ENCODE measurements around the gene GGT5. TPM values are rescaled to one million over a fixed set of nuclear protein-coding genes. Genes with fewer than 3 reads are reported as not detected.

Gene GGT5
- polyA plus RNA-seq, 4 donors: 0.67 to 31.2 (median 10.0) TPM

DNA sequence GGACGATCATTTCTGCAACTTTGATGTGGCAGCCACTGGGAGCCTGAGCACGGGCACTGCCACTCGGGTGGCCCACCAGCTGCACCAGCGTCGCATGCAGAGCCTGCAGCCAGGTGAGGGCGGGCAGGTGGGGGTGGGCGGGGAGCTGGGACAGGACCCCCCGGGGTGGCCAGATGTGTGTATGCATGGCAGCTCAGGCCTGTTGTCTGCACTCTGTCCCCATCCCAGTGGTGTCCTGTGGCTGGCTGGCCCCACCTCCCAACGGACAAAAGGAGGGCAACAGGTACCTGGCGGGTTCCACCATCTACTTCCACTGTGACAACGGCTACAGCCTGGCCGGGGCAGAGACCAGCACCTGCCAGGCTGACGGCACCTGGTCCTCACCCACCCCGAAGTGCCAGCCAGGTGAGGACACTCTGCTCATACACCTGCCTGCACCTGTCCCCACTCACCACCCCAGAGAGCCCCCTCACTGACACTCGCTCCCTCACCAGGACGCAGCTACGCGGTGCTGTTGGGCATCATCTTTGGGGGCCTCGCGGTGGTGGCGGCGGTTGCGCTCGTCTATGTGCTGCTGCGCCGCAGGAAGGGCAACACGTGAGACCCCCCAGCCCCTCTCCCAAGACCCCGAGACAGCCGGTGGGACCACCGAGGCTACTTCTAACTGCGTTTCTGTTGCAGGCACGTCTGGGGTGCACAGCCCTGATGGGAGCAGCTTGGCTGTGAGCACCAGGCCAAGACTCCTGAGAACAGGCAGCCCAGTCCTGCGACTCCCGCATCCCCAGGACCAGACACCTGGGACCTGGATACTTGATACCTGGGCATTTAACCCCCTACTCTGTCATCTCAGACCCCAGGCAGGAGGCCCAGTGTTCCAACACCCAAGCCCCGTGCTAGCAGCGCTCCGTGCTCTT is 56.9 kb downstream of the GGT5 start:
- 83 to 90% (median 84%) methylated on average over 34 to 37 of the region's 37 CpGs for WGBS, 3 donors
- DNase-seq: no peak
- Histone ChIP-seq H3K4me1 (ENCODE audit: control insufficient read depth in 3 of 3, insufficient read depth in 2 of 3, low read depth in 1 of 3, low read length in 2 of 3) (no peaks in the 10 kb centered on the region), H3K27me3 (ENCODE audit: control insufficient read depth in 3 of 3, insufficient read depth in 3 of 3, low read length in 3 of 3) (no peaks in the 10 kb centered on the region), H3K27ac (ENCODE audit: low read depth in 1 of 3, low read length in 2 of 3) (no peak overlapping the region), H3K4me3 (ENCODE audit: low read depth in 1 of 3, low read length in 3 of 3) (no peak overlapping the region), H3K36me3 (ENCODE audit: control insufficient read depth in 3 of 3, insufficient read depth in 2 of 3, low read depth in 1 of 3, low read length in 3 of 3) (peaks cover 0 to 49% (median 0%) of the 10 kb centered on the region in 3 donors), H3K9me3 (ENCODE audit: control insufficient read depth in 2 of 2, insufficient read depth in 1 of 2, low read depth in 1 of 2, low read length in 1 of 2) (no peaks in the 10 kb centered on the region)
- no peak for FAIRE-seq

DNA sequence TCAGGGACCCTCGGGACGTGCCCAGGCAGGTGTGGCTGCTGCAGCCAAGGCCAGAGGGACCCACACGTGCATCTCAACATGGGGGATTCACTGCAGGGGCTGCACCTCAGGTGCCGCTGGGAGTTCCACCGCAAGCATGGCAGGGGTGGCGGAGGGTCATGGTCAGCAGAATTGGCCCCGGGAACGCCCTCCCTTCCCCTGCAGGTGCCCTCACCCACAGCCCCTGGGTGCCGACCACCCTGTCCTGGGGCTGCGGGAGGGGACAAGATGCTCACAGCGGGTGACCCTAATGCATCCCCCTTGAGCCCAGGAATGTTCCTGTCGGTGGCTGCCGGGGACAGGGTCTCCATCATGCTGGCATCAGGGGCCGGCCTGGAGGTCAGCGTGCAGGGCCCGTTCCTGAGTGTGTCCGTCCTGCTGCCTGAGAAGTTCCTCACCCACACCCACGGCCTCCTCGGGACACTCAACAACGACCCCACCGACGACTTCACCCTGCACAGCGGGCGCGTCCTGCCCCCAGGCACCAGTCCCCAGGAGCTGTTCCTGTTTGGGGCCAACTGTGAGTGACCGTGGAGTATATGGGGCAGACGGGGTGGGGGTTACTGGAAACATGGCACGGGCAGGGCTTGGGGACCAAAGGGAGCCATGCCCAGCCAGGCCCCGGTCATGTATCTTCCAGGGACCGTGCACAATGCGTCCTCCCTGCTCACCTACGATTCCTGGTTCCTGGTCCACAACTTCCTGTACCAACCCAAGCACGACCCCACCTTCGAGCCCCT is 57.8 kb downstream of the GGT5 start:
- no peaks in the 10 kb centered on the region for H3K9me3 ChIP-seq (ENCODE audit: control insufficient read depth in 2 of 2, insufficient read depth in 1 of 2, low read depth in 1 of 2, low read length in 1 of 2)
- H3K36me3 ChIP-seq (ENCODE audit: control insufficient read depth in 3 of 3, insufficient read depth in 2 of 3, low read depth in 1 of 3, low read length in 3 of 3): peaks cover 0 to 49% (median 0%) of the 10 kb centered on the region in 3 donors
- FAIRE-seq: no peak
- H3K27ac ChIP-seq (ENCODE audit: low read depth in 1 of 3, low read length in 2 of 3): no peak overlapping the region
- peaks cover 0 to 5% (median 0%) of the 10 kb centered on the region in 3 donors for H3K4me1 ChIP-seq (ENCODE audit: control insufficient read depth in 3 of 3, insufficient read depth in 2 of 3, low read depth in 1 of 3, low read length in 2 of 3)
- no peak for DNase-seq
- no peak overlapping the region for H3K4me3 ChIP-seq (ENCODE audit: low read depth in 1 of 3, low read length in 3 of 3)
- 83 to 90% (median 87%) methylated on average over 27 to 34 of the region's 34 CpGs for WGBS, 3 donors
- no peaks in the 10 kb centered on the region for H3K27me3 ChIP-seq (ENCODE audit: control insufficient read depth in 3 of 3, insufficient read depth in 3 of 3, low read length in 3 of 3)

DNA sequence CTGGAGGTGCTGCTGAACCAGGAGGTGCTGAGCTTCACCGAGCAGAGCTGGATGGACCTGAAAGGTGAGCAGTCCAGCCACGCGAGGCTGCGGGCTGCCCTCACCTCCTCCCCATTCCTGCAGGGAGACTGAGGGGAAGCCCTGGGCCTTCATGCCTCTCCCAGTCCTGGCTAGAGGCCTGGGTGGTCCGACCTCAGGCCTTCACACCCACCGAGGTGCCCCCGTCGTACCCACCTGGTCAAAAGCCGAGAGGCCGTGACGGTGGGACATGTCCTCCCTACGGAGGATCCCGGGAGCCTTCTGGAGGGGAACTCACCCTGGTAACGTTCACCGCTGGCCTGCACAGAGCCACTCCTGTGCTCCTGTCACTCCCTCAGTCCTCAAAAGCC is 58.5 kb downstream of the GGT5 start:
- FAIRE-seq (no peak), DNase-seq (no peak)
- 86 to 88% (median 87%) methylated on average over 15 of the region's 15 CpGs for WGBS, 3 donors

DNA sequence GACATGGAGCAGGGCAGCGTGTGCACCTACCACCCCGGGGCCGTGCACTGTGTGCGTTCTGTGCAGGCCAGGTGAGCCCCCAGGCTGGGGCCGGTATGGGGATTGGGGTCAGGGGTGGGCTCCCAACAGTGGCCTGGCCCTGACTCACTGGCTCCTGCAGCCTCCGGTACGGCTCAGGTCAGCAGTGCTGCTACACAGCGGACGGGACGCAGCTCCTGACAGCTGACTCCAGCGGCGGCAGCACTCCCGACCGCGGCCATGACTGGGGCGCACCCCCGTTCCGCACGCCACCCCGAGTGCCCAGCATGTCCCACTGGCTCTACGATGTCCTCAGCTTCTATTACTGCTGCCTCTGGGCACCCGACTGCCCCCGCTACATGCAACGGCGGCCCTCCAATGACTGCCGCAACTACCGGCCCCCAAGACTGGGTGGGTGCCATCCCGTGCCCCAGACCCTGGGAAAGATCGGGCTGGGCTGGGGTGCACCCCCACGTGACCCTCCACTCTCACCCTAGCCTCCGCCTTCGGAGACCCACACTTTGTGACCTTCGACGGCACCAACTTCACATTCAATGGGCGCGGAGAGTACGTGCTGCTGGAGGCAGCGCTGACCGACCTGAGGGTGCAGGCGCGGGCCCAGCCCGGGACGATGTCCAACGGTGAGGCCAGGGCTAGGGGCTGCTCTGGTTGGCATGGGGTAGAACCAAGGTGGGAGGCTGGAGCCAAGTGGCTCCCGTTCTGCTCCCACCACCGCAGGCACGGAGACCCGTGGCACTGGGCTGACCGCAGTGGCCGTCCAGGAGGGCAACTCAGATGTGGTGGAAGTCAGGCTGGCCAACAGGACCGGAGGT is 59.2 kb downstream of the GGT5 start:
- Histone ChIP-seq H3K9me3 (ENCODE audit: control insufficient read depth in 2 of 2, insufficient read depth in 1 of 2, low read depth in 1 of 2, low read length in 1 of 2) (no peaks in the 10 kb centered on the region), H3K4me3 (ENCODE audit: low read depth in 1 of 3, low read length in 3 of 3) (no peak overlapping the region), H3K27me3 (ENCODE audit: control insufficient read depth in 3 of 3, insufficient read depth in 3 of 3, low read length in 3 of 3) (no peaks in the 10 kb centered on the region), H3K36me3 (ENCODE audit: control insufficient read depth in 3 of 3, insufficient read depth in 2 of 3, low read depth in 1 of 3, low read length in 3 of 3) (peaks cover 0 to 49% (median 0%) of the 10 kb centered on the region in 3 donors), H3K4me1 (ENCODE audit: control insufficient read depth in 3 of 3, insufficient read depth in 2 of 3, low read depth in 1 of 3, low read length in 2 of 3) (peaks cover 0 to 16% (median 4%) of the 10 kb centered on the region in 3 donors), H3K27ac (ENCODE audit: low read depth in 1 of 3, low read length in 2 of 3) (no peak overlapping the region)
- FAIRE-seq (no peak), DNase-seq (no peak)
- 92 to 94% (median 92%) methylated on average over 50 to 51 of the region's 51 CpGs for WGBS, 3 donors

More for the DNA sequence above, 58.5 kb downstream of the GGT5 start:
- peaks cover 0 to 49% (median 0%) of the 10 kb centered on the region in 3 donors for H3K36me3 ChIP-seq (ENCODE audit: control insufficient read depth in 3 of 3, insufficient read depth in 2 of 3, low read depth in 1 of 3, low read length in 3 of 3)
- H3K4me1 ChIP-seq (ENCODE audit: control insufficient read depth in 3 of 3, insufficient read depth in 2 of 3, low read depth in 1 of 3, low read length in 2 of 3): peaks cover 0 to 11% (median 4%) of the 10 kb centered on the region in 3 donors
- H3K27ac ChIP-seq (ENCODE audit: low read depth in 1 of 3, low read length in 2 of 3): no peak overlapping the region
- H3K27me3 ChIP-seq (ENCODE audit: control insufficient read depth in 3 of 3, insufficient read depth in 3 of 3, low read length in 3 of 3): no peaks in the 10 kb centered on the region
- H3K9me3 ChIP-seq (ENCODE audit: control insufficient read depth in 2 of 2, insufficient read depth in 1 of 2, low read depth in 1 of 2, low read length in 1 of 2): no peaks in the 10 kb centered on the region
- no peak overlapping the region for H3K4me3 ChIP-seq (ENCODE audit: low read depth in 1 of 3, low read length in 3 of 3)

DNA sequence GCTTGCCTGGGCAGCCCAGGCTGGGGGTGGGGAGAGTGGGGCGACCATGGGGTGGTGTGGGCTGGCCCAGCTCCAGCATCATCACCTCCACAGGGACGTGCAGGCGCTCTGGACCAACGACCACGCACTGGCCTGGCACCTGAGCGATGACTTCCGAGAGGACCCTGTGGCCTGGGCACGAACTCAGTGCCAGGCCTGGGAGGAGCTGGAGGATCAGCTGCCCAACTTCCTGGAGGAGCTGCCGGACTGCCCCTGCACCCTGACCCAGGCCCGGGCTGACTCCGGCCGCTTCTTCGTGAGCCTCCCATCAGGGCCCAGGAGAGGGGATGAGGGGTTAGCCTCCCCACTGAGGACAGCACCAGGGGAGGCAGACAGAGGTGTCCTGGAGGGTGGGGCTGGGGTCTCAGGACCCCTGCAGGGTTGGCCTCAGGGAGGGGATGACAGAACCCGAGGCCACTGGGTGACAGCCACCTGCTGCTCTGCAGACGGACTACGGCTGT is 59.8 kb downstream of the GGT5 start:
- Histone ChIP-seq H3K9me3 (ENCODE audit: control insufficient read depth in 2 of 2, insufficient read depth in 1 of 2, low read depth in 1 of 2, low read length in 1 of 2) (no peaks in the 10 kb centered on the region), H3K4me3 (ENCODE audit: low read depth in 1 of 3, low read length in 3 of 3) (no peak overlapping the region), H3K36me3 (ENCODE audit: control insufficient read depth in 3 of 3, insufficient read depth in 2 of 3, low read depth in 1 of 3, low read length in 3 of 3) (peaks cover 0 to 51% (median 0%) of the 10 kb centered on the region in 3 donors), H3K27ac (ENCODE audit: low read depth in 1 of 3, low read length in 2 of 3) (no peak overlapping the region), H3K4me1 (ENCODE audit: control insufficient read depth in 3 of 3, insufficient read depth in 2 of 3, low read depth in 1 of 3, low read length in 2 of 3) (peaks cover 0 to 18% (median 4%) of the 10 kb centered on the region in 3 donors), H3K27me3 (ENCODE audit: control insufficient read depth in 3 of 3, insufficient read depth in 3 of 3, low read length in 3 of 3) (no peaks in the 10 kb centered on the region)
- FAIRE-seq: no peak
- no peak for DNase-seq
- 83 to 89% (median 86%) methylated on average over 16 of the region's 16 CpGs for WGBS, 3 donors

DNA sequence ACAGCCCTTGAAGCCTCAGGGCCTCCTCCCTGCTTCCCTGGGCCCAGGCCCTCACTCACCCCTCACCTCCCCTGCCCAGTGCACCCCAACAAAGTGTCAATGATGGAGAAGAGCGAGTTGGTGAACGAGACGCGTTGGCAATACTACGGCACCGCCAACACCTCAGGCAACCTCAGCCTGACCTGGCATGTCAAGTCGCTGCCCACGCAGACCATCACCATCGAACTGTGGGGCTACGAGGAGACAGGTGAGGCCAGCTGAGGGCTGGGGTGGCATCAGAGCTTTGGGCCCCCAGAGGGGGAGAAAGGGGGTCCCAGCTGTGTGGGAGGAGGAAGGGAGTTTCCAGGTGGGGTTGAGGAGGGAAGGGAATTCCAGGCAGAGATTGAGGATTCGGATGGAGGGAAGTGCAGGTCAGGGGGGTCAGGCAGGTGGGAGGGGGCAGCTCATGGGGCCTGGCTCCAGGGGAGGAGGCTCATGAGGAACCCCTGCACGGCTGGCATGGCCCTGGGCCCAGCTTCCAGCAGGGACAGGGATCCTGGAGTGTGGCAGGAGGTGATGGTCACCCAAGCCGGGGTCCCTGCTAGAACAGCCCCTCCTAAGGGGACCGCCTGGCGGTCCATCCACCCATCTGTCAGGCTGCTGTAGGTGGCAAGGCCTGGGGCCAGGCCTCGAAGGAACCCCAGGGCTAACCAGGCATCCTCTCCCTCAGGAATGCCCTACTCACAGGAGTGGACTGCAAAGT is 60.7 kb downstream of the GGT5 start:
- no peak overlapping the region for H3K4me3 ChIP-seq (ENCODE audit: low read depth in 1 of 3, low read length in 3 of 3)
- H3K27ac ChIP-seq (ENCODE audit: low read depth in 1 of 3, low read length in 2 of 3): no peak overlapping the region
- FAIRE-seq (no peak), DNase-seq (no peak)
- WGBS, 3 donors: 87 to 95% (median 92%) methylated on average over 15 to 16 of the region's 16 CpGs
- H3K27me3 ChIP-seq (ENCODE audit: control insufficient read depth in 3 of 3, insufficient read depth in 3 of 3, low read length in 3 of 3): no peaks in the 10 kb centered on the region
- peaks cover 0 to 18% (median 4%) of the 10 kb centered on the region in 3 donors for H3K4me1 ChIP-seq (ENCODE audit: control insufficient read depth in 3 of 3, insufficient read depth in 2 of 3, low read depth in 1 of 3, low read length in 2 of 3)
- peaks cover 0 to 57% (median 0%) of the 10 kb centered on the region in 3 donors for H3K36me3 ChIP-seq (ENCODE audit: control insufficient read depth in 3 of 3, insufficient read depth in 2 of 3, low read depth in 1 of 3, low read length in 3 of 3)
- H3K9me3 ChIP-seq (ENCODE audit: control insufficient read depth in 2 of 2, insufficient read depth in 1 of 2, low read depth in 1 of 2, low read length in 1 of 2): no peaks in the 10 kb centered on the region

DNA sequence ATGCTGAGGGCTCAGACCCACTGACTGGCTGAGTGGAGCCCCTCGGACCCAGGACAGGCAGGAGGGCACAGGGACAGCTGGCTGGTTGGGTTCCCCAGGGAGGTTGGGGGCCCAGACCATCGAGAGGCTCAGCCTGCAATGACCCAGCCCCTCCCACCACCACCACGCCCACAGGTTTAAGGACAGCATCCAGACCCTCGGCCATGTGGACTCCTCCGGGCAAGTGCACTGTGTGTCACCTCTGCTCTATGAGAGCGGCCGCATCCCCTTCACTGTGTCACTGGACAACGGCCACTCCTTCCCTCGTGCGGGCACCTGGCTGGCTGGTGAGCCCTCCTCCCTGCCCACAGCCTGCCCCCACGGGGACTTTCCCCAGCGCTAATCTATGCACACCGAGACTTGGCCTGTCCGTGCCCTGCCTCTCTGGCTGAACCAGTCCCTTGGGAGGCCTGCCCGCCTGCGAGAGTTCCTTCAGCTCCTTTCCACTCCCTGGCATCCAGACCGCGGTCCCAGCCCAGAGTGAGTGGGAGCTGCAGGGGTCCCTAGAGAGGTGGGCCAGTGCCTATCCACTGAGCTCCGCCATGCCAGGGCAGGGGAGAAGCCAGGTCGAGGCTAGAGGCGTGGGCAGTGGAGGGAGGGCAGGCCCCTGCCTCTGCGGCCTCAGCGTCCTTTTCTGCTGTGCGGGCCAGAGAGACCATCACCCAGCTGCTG is 61.4 kb downstream of the GGT5 start:
- H3K36me3 ChIP-seq (ENCODE audit: control insufficient read depth in 3 of 3, insufficient read depth in 2 of 3, low read depth in 1 of 3, low read length in 3 of 3): peaks cover 0 to 57% (median 0%) of the 10 kb centered on the region in 3 donors
- H3K9me3 ChIP-seq (ENCODE audit: control insufficient read depth in 2 of 2, insufficient read depth in 1 of 2, low read depth in 1 of 2, low read length in 1 of 2): no peaks in the 10 kb centered on the region
- DNase-seq (no peak), FAIRE-seq (no peak)
- H3K27me3 ChIP-seq (ENCODE audit: control insufficient read depth in 3 of 3, insufficient read depth in 3 of 3, low read length in 3 of 3): no peaks in the 10 kb centered on the region
- H3K4me1 ChIP-seq (ENCODE audit: control insufficient read depth in 3 of 3, insufficient read depth in 2 of 3, low read depth in 1 of 3, low read length in 2 of 3): peaks cover 0 to 18% (median 4%) of the 10 kb centered on the region in 3 donors
- H3K27ac ChIP-seq (ENCODE audit: low read depth in 1 of 3, low read length in 2 of 3): no peak overlapping the region
- WGBS, 3 donors: 68 to 78% (median 70%) methylated on average over 24 of the region's 24 CpGs
- no peak overlapping the region for H3K4me3 ChIP-seq (ENCODE audit: low read depth in 1 of 3, low read length in 3 of 3)

Data from small intestine (tissue), 7 donors.